ENCODE results near the gene GMPR.

GMPR gene

DNA sequence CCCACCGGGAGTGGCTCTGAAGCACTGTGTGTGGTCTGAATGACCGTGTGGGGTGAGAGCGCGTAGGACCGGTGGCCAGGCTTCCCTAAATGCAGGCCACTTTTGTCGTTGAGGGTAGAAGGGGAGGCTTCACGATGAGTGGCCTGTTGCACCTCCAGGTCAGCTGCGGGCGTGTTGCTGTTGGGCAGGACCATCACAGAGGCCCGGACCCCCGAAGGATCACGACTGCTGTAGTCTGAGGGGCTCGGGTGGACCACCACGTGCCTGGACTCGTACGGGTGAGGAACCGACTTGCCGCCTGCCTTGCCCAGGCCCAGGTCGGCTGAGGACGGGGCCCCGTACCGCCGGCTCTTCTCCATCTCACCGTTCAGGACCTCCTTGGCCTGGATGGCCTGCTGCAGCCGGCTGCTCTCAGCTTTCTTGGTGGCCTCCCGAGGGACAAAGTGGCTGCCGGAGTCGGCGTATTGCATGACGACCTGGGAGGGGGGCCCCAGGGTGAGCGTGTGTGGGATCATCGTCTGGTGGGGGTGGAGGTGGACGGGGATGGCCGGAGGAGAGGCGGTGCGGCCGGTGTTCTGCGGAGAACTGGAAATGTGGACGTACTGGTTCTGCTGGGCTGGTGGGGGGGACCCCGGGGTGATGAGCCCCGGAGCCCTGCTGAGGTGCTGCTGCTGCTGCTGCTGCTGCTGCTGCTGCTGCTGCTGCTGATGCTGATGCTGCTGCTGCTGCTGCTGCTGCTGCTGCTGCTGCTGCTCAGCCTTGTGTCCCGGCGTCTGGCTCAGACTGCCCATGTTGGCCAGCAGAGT lies 88.8 kb downstream of the GMPR start:
- DNase-seq (ENCODE audit: low read depth, low spot score), result no peak

DNA sequence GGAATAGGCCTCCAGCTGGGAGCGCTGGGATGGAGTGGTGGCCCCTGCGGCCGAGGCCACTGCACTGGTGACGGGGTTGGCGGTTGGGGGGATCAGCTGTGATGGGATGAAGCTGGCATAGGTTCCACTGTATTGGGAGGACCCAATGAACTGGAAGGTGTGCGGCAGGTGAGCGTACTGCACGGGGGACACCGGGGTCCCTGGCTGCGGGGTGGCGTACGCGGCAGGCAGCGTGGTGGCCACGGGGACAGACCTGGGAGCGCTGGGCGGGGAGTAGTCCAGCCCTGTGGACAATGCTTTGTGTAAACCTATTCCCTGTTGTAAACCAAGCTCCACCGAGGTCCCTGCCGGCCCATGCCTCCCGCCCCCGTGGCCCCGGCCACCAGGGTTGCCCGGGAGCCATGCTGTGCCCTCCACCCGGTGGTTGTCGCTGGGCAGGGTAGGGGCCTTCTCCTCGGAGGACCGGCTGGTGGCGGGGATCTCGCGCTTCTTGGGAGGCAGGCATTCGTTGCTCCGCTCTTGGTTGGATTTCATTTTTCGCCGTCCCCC lies 89.5 kb downstream of the GMPR start:
- DNase-seq (ENCODE audit: low read depth, low spot score), result no peak

DNA sequence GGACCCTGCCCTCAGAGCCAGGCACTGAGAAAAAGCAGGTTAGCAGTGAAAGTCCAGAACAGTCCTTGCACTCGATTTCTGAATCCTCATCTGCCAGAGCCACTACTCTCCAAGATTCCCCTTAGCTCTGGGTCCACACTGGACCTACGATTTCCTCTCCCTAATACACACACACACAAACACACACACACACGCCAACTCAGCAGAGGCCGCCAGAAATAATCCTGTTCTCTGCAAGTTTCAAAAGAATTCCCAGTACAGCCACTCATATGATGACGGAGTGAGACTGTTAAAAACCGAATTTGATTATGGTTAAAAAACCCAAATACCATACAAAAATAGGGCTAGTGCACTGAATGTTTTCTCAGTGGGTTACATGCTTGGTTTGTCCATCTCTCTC lies 90.8 kb downstream of the GMPR start:
- DNase-seq (ENCODE audit: low read depth, low spot score), result no peak

DNA sequence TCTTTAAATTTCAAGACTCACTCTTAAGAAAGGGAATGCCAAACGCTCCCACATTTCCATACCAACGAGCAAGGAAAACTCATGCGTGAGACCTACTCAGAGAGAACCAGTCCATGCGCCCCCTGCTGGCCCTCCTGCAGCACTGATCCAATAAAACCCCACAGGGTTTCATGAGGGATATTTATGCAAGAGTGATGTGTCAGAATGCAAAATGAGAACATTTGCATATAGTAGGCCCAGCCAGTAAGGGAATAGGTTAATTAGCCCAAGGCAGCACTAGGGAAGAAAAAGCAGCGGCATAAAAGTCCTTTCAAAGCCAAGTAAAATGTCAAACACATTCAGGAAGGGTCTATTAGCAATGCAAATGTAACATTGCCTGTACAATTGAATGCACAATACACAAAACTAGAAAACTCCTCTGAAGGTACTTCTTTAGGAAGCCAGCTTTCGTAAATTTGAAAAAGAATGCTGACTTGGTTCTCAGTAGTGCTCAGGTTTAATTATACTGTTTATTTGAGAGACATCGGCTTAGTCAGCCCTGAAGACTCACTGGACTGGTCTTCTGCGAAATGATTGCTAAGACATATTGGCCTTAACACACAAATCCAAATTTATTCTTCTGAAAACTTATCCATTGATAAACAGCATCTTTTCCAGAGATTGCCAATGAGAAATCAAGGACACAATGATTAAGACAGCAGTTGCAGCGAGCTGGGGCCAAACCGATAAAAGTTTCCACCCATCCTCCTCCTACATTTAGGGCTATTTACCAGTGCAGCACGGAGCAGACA lies 93.2 kb downstream of the GMPR start:
- peak; percentile 30 for DNase-seq (ENCODE audit: low read depth, low spot score)

DNA sequence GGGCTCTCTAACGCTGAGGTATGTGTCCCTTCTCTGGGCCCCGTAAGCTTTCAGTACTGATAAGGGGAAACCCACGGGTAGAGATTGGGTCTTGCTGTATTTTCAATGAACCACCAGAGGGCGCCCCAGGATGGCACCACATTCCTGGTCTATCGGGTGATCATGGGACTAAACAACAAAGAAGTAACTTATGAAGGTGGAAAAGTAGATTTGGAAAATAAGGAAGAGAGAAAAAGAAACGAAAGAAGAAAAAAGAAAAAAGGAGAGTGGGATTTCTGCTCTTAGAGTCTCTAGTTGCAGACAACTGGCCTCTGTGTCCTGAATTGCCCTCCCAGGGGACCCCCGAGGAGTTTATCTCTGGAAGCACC lies 93.8 kb downstream of the GMPR start:
- peak; percentile 77 for DNase-seq (ENCODE audit: low read depth, low spot score)

DNA sequence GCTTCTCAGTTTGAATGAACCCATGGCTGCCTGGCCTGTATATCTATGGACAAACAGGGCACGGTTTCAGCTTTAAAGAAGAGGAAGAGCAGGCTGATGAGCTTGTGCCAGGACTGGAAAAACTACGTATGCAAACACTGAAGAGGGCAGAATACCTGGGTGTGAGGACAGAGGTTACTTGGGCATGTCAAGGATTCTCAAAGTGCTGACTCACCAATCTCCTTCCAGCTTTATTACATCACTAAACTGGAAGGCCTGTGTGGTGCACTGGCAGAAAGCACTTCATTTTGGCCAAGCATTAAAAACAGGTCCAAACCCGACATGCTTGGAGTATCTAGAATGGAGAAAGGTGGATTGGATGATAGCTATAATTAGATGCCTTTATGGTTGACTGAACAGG lies 95.2 kb downstream of the GMPR start:
- DNase-seq (ENCODE audit: low read depth, low spot score), result no peak

DNA sequence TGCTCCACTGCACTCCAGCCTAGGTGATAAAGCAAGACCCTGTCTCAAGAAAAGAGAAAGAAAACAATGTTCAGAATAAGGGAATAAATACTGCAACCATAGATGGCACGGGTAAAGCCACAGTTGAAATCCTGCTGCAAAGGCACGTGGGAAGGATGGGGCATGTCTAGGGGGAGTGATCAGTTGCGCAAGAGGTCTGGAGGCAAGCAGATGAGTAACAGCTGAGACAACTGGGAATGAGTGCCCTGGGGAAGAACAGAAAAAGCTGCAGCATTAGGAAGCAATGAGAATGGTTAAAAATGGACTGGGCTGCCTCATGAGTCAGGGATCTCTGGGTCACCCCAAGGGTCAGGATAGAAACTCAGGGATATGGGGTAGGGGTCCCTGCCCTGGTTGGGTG lies 96.3 kb downstream of the GMPR start:
- no peak for DNase-seq (ENCODE audit: low read depth, low spot score)

DNA sequence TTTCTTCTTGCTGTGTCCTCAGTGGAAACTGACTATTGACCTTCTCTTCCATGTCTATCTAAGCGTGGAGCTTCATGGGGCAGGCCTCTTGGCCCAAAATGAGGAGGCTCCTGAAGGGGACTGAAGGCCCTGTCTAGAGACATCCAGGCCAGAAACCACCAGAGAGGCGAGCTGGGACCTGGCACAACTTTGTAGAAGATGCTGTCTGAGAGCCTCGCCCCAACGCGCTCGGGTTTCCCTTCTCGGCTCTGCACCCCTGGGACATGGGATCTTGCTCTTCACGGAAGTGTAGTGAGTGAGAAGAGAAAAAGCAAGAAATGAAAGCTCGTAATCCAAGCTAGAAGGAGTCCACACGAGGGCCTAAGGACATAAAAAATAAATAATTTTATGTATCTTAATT lies 96.8 kb downstream of the GMPR start:
- no peak for DNase-seq (ENCODE audit: low read depth, low spot score)

DNA sequence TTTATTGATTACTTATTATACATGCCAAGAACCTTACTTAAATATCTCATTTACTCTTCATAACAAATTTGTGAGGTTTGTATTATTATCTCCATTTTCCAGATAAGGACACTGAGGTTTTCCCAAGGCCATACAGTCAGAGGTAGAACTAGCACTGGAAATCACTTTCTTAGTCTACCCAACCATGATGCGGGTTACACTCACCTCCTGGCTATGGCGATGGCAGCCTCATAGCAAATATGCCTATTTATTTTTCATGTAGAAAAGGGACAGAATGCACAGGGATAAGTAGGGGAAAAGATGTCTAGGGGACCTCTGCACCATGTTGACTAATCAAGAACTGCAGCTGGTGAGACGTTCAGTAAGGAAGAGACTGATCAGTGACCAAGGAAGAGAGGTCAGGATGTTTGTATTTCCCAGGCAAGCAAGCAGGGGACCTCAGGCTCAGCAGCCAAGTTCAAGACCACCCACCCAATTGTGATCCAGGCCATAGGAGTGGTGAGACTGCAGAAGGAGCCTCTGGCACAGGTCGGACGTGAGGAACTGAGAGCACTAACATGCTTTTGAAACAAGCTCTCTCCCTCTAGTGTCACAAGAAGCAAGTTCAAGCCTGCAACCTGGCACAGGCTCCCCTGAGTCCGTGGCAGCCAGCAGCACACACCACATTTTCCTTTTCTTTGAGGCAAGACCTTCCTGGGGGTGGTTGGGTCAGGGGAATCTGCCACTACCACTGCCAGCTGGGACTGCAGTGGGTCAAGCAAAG lies 97.8 kb downstream of the GMPR start:
- no peak for DNase-seq (ENCODE audit: low read depth, low spot score)

DNA sequence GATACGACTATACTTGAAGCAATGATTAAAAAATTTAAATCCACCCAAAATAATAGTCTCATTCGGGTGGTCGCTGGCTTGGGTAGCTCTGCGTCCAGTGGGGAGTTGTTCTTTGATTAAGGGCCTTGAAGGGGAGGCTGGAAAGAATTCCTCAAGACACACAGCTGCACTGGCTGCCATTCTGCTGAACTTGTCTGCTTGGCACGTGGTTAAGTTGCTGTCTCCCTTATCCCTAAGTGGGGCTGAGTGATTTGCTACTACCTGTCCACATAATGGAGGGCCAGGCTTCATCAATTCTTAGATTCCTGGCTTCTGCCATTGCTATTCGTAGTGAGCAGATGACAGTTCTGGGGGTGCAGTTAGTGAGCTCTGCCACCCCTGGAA lies 98.5 kb downstream of the GMPR start:
- DNase-seq (ENCODE audit: low read depth, low spot score), result no peak

DNA sequence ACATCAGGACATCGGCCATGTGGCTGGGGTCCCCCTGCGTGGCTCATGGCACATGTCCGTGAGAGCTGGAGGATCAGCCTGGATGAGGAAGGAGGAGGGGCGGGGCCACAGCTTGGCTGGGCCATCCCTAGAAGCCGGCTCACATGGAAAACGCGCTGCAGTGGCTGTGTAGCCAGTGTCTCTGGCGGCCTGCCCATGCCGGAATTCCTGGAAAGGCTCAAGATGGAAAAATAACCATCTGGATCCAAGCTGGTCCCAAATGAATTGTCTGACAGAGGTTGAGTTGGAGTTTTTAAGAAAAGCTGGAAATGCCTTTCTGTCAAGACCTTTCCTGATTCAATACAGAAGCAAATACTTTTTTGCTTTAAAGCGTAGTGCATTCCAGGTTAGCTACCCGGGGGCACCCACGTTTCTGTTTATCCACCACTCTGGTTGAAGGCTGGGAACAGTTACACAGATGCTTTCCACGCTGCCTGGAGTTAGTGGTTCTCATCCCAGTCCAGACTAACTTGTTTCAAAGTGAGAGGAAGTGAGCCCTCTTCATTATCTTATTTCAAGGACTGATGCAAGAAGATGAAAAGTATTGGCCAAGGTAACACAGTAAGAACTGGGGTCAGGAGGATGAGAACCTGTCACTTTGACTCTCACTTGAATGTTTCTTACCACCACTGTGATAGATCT lies 99.0 kb downstream of the GMPR start:
- no peak for DNase-seq (ENCODE audit: low read depth, low spot score)

DNA sequence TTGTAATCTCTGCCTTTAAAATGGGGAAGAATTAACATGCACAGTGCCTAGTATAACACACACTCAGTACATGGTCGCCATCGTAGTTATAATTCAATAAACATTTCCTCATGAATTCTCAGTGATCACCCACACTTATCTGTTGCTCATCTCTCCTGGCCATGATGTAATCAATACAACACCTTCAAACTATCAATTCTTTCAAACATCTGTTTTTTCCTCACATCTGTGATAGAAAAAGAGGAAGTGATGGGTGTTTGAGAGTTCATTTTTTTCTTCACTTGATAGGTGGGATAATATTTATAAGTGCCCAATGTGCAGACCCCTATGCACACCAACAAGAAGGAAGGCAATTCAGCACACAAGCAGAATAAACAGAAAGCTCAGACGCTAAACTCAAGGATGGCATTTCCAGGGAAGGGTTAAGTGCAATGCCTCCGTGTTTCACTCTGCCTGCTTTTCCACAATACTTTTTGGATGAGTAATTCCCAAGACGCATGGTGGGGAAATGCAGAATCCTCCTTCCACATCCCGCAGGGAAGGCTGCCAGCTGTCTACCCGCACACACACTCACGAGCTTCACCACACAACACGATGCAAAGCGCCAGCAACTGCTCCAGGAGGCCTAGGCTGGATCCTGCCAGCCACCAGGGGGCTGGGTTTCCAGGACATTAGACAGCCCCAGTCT lies 100.3 kb downstream of the GMPR start:
- DNase-seq (ENCODE audit: low read depth, low spot score), result no peak

DNA sequence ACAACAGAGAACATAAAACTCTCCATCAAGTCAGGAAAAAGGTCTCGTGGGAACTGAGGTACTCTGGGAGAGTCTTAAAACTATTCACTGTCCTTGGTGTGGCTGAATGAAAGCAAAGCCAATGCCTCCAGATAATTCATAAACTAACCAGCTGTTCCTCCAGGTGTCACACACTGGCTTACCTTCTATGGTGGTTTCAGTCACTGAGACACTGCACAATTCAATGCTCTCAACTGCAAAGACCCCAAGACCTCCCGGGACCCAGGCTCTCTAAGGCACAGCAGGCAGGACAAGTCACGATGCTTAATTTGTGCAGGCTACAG lies 100.8 kb downstream of the GMPR start:
- no peak for DNase-seq (ENCODE audit: low read depth, low spot score)

DNA sequence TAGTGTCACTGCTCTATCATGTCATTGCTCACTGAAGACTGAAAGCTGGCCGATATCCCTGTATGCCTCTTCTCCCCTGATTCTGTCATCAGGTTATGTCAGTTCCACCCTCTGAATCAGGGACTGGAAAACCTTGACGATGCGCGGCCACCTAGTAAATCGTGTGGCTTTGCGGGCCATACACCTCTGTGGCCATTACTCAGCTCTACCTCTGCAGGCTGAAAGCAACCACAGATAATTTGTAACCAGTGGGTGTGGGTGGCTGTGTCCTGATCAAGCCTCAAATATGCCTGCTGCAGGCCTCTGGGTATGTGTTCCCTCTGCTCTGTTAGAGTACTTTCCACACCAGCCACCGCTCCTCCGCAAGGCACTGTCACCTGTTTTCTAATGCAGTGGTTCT lies 105.2 kb downstream of the GMPR start:
- DNase-seq (ENCODE audit: low read depth, low spot score), result no peak

DNA sequence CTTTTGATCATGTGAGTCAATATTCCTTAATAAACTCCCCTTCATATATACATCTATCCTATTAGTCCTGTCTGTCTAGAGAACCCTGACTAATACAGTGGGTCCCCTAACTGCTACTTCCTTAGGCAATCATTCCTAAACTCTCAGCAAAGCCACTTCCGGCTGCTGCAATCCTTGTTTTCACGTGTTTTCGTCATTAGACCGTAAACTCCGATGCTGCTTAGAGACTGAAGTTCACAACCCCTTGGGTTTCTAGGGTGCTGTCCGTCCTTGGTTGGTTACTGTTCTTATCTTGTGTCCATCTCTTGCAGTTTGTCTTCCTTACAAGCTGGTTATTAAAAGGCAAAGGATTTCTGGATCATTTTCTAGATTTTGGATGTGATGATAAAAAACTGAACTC lies 106.4 kb downstream of the GMPR start:
- DNase-seq (ENCODE audit: low read depth, low spot score), result no peak

Data from activated CD4-positive, CD25-positive, alpha-beta regulatory T cell treated with anti-CD3 and anti-CD28 coated beads, Interleukin-2, amount 50 U/mL, for 16 hours (primary cell).